ENCODE data around the gene KRT32.
"Not testable (repeated sequence)": the region's sequence is repeated elsewhere in the genome, so short reads cannot be mapped to it uniquely, and the experiment has no call there.

KRT32 gene

DNA sequence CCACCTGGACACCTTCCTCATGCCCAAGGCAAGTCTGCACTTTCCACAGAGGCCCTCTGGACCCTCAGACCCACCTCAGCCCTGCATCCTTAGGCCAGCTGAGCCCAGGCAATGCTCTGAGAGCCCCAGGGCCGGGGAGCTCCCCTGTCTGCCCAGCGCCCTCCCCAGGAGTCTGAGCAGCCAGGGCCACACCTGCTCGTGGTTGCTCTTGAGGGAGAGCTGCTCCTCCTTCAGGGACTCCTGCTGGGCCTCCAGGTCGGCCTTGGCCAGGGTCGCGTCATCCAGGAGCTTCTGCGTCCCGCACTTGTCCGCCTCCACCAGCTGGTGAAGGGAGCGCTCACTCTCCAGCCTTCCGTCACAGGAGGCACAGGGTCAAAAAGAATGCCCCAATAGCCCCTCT lies 44.6 kb downstream of the KRT32 start:
- DNase-seq: not testable (repeated sequence)

GRCh38 chr17:41421617-41422016 lies 45.6 kb downstream of the KRT32 start:
- no peak for DNase-seq

DNA sequence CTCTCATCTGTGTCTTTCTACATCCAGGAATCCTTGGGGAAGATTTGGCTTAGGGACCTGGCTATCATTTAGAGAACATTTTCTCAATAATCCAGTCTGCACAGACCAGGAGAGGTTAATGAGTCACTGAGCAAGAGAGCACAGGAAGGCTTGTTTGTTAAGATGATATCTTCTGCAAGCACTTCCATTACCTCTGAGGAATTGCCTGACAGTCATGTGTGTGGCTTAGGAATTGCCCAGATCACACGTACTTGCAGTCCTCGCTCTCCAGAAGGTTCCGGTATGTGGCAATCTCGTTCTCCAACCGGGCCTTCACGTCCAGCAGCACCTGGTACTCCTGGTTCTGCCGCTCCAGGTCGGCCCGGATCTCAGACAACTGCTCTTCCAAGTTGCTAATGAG lies 46.1 kb downstream of the KRT32 start:
- DNase-seq: peak; percentile 69

GRCh38 chr17:41420134-41420533 lies 47.1 kb downstream of the KRT32 start:
- peak; percentile 56 for DNase-seq

DNA sequence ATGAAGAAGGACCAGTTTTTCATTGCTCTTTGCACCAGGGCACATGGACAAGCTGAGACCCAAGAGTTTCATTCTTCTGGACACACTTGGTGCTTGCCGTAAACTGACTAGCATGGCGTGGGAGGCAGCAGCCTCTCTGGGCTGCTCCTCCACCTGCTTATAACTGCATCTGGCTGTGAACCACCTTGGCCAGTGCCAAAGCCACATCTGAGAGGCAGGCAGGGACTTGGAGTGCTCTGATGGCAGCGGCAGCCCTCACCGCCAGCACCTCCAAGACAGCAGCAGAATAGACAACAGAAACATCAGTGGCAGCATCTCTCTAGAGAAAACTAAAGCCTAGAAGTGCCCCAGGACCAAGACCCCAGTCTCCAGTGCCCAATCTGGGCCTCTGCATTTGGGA lies 47.5 kb downstream of the KRT32 start:
- DNase-seq: no peak

DNA sequence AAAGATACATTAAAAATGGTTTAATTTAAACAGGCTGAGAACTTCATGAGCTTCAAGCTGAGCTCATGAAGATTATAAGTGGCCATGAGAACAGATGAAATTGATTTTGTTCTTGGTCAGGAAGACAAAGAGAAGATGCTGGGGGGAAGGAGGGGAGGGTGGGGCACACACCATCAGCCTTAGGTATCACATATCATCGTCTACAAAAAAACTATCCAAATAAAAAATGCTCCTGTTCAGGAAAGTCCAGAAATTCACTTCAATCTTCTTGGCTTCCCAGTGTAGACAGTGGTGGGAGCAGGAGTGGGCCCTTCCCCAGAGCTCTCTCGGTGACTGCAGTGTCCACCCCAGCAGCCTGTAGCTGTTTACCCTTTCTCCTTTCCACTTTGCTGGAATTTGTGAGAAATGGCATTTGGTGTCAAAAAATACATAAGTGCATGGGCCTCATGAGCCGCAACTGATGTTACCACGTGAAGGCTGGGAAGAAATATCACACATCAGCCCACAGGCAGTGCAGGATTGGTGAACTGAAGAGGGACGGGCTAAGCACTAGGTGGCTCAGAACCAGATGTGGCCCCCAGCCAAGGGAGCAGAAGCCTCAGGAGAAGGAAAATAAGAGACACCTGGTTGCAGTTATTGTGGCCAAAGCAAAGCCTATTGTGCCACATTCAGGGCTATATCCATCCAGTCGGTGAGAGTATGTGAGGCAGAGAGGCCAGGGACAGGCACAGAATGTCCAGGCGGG lies 48.9 kb downstream of the KRT32 start:
- DNase-seq: no peak

GRCh38 chr17:41417576-41418015 lies 49.6 kb downstream of the KRT32 start:
- no peak for DNase-seq

GRCh38 chr17:41417127-41417526 lies 50.1 kb downstream of the KRT32 start:
- no peak for DNase-seq

- DNase-seq: no peak
These were observed 50.7 kb downstream of the KRT32 start for GRCh38 chr17:41416479-41416878.

DNA sequence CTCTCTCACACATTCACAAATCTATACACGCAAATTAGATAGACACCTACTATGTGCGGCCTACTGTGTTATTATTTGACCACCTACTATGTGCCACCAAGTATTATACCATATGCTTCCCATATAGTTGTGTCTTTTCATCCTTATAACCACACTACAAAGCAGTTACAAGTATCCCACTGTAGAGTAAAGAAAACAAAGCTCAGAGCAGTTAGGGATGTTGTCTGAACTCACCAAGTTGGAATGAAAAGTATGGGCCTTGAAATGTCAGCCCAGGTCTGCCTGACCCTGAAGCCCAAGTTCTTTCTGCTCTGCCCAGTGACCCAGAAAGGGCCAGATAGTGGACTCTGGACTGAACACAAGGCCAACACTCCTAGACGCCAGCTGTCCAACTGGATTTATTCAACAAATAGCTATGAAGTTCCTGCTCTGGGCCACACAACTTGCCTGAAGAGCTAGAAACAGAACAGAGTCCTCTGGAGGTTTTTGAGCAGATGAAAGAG lies 51.3 kb downstream of the KRT32 start:
- DNase-seq: peak; percentile 85

DNA sequence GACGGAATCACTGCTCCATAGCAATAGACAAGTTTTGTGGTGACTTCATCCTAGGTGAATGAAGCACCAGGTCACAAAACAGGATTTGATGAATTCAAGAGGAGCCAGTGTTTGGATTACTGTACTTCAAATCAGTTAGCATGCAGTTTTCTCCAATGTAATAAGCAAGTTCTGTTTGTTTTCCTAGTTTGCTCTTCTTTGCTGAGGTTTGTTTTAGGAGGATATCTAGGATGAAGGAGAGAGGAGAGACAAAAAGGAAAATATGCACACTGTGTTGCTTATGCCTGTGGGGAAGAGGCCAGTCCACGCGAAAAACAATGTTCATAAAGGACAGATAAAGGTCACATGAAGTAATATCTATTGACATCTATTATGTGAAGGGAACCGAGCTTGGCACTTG lies 51.8 kb downstream of the KRT32 start:
- no peak for DNase-seq

GRCh38 chr17:41413982-41414381 lies 53.2 kb downstream of the KRT32 start:
- DNase-seq: no peak

DNA sequence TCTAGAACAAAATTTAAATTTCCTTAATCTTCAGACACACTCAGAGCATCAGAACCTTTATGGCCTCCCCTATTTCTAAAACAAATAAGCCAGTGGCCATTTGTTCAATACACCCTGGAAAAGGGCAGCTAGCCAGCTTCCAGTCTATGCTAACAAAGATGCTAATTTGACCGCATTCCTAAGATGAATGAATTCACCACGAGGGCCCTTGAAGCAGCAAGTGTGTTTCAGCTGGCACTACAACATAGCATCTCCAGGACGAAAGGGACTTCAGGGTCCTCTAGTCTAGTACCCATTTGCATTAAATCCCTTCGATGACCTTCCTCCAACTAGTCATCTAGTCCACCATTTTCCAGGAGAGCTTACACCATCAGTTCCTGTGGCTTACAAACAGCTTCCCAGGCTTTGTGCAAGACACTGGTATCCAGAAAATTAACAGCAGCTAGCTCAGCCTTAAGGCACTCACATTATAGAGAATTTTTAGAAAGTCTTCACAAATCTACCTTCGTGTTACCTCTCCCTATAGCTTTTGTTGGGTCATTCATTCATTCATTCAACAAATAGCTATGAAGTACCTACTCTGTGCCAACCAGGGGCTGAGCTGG lies 53.7 kb downstream of the KRT32 start:
- DNase-seq: peak; percentile 45

GRCh38 chr17:41411072-41411840 lies 55.9 kb downstream of the KRT32 start:
- DNase-seq: no peak

Measured in EL (cell line).